Neural crest cell (in vitro differentiated cells): ENCODE data around the gene C12orf60. TPM values are rescaled to one million over a fixed set of nuclear protein-coding genes. Genes with fewer than 3 reads are reported as not detected.

Source experiments
- DNase-seq: peaks from one replicate; pipeline ENCODE4 v3.0.0; 2021; ENCODE audit warnings: low read depth, mixed read lengths, low spot score
- H3K27ac Mint-ChIP-seq: one replicate; pipeline ENCODE4 v1.8.0; 2021; ENCODE audit warnings: mild to moderate bottlenecking, mixed read lengths; ENCODE audit not compliant: unreplicated experiment
- H3K27me3 Mint-ChIP-seq: 2 replicates; pipeline ENCODE4 v1.8.0; 2021; ENCODE audit warnings: low read depth, mild to moderate bottlenecking, mixed read lengths
- H3K36me3 Mint-ChIP-seq: 2 replicates; pipeline ENCODE4 v1.8.0; 2021; ENCODE audit warnings: low read depth, mild to moderate bottlenecking, mixed read lengths
- H3K4me1 Mint-ChIP-seq: 2 replicates; pipeline ENCODE4 v1.8.0; 2021; ENCODE audit warnings: mixed read lengths
- H3K4me3 Mint-ChIP-seq: one replicate; pipeline ENCODE4 v1.8.0; 2021; ENCODE audit warnings: mild to moderate bottlenecking, mixed read lengths
- H3K9me3 Mint-ChIP-seq: 2 replicates; pipeline ENCODE4 v1.8.0; 2021; ENCODE audit warnings: mixed read lengths
- total RNA-seq: library from RNA; stranded (reverse); gene quantifications from 2 replicates; pipeline ENCODE4 v1.2.1, GENCODE V29; 2021
- TF ChIP-seq, protein P1 (sequence below): fragments of 200-600 bp; sonication (generic); conservative IDR thresholded peaks from 2 replicates; pipeline ENCODE4 v1.5.0; 2021; ENCODE audit warnings: antibody characterized with exemption, mild to moderate bottlenecking

C12orf60 gene
- total RNA-seq, 1 donor from 2014 or later = 2.9 TPM

DNA sequence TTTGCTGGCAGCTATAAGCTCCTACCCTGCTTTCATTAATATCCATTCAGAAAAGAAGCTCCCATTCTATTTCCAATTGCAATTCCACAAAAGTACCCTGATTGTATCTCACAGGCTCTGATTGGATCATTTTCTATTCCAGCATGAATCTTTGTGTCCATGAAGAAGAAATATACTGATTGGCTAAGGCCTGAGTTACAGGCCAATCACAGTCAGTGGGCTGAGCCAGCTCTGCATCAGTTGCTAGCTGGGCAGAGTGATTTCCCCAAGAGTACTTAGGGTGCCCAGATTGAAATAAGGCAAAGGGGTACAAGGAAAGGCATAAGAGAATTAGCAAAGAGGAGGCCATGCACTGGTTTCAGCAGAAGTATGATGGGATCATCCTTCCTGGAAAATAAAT, 25.4 kb downstream of the C12orf60 start:
- Mint-ChIP-seq H3K4me3 (no peak overlapping the region), H3K4me1 (peaks cover 1% of the 10 kb centered on the region)

DNA sequence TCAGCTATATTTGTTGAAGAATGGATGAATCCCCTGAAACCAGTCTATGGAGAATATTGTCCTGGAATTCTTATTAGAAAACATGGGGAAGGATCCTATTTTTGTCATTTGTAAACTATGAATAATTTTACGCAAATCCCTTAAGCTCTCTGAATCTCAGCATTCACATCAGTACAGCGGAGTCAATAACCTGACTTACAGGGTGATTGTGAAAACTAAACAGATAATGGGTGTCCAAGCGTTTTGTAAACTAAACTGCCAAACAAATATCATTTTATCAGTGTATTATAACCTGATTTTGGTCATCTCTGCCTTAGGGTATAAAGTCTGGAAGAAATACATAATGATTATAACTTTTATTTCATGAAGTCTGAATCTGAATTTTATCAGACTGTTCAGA, 29.9 kb downstream of the C12orf60 start:
- H3K4me1 Mint-ChIP-seq = peaks cover 12% of the 10 kb centered on the region
- TF ChIP-seq, protein P1, sequence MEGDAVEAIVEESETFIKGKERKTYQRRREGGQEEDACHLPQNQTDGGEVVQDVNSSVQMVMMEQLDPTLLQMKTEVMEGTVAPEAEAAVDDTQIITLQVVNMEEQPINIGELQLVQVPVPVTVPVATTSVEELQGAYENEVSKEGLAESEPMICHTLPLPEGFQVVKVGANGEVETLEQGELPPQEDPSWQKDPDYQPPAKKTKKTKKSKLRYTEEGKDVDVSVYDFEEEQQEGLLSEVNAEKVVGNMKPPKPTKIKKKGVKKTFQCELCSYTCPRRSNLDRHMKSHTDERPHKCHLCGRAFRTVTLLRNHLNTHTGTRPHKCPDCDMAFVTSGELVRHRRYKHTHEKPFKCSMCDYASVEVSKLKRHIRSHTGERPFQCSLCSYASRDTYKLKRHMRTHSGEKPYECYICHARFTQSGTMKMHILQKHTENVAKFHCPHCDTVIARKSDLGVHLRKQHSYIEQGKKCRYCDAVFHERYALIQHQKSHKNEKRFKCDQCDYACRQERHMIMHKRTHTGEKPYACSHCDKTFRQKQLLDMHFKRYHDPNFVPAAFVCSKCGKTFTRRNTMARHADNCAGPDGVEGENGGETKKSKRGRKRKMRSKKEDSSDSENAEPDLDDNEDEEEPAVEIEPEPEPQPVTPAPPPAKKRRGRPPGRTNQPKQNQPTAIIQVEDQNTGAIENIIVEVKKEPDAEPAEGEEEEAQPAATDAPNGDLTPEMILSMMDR = no peak
- no peak overlapping the region for H3K27ac Mint-ChIP-seq
- no peaks in the 10 kb centered on the region for H3K27me3 Mint-ChIP-seq
- H3K4me3 Mint-ChIP-seq = no peak overlapping the region
- no peaks in the 10 kb centered on the region for H3K36me3 Mint-ChIP-seq
- no peak for DNase-seq
- H3K9me3 Mint-ChIP-seq = no peaks in the 10 kb centered on the region

More for the DNA sequence above, 25.4 kb downstream of the C12orf60 start:
- DNase-seq = no peak
- Mint-ChIP-seq H3K27me3 (no peaks in the 10 kb centered on the region), H3K9me3 (no peaks in the 10 kb centered on the region), H3K27ac (no peak overlapping the region), H3K36me3 (no peaks in the 10 kb centered on the region)
- TF ChIP-seq, protein P1 = no peak

DNA sequence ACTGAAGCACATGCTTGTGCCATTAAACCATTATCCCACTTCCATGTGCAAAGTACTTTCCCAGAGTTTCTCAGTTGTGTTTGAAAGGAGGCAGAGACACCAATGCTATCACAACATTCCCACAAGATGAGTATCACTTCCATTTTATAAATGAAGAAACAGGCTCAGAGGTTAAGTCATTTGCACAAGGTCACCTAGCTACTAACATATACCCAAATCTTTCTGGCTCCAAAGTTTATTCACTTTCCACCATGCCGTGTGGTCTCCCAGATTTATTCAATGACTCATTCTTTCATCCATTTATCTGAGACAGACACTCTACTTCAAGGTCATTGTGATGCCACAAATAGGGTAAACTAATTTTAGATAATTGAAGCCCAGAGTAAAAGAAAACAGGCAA, 30.5 kb downstream of the C12orf60 start:
- Mint-ChIP-seq H3K27me3 (no peaks in the 10 kb centered on the region), H3K4me3 (no peak overlapping the region), H3K9me3 (no peaks in the 10 kb centered on the region), H3K4me1 (peaks cover 12% of the 10 kb centered on the region), H3K27ac (no peak overlapping the region), H3K36me3 (no peaks in the 10 kb centered on the region)
- TF ChIP-seq, protein P1 = no peak
- DNase-seq = no peak

DNA sequence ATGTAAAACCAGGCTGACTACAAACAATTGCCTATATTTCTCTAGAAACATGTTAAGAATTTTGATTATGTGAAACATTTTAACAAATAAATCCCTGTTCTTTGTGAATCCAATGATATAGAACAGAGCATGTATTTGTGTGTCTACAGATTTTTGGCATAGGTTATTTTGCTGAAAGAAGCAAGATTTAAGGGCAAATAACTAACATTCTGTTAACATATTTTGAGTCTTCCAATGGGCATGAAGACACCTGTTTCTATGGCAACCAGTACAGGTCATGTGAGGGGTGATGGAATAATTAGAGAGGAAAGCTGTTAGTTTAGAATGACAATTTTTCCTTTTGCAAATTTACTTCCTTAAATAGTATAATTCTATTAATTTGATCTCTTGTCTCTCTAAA, 31.0 kb downstream of the C12orf60 start:
- TF ChIP-seq, protein P1 = no peak
- no peak for DNase-seq
- H3K36me3 Mint-ChIP-seq = no peaks in the 10 kb centered on the region

DNA sequence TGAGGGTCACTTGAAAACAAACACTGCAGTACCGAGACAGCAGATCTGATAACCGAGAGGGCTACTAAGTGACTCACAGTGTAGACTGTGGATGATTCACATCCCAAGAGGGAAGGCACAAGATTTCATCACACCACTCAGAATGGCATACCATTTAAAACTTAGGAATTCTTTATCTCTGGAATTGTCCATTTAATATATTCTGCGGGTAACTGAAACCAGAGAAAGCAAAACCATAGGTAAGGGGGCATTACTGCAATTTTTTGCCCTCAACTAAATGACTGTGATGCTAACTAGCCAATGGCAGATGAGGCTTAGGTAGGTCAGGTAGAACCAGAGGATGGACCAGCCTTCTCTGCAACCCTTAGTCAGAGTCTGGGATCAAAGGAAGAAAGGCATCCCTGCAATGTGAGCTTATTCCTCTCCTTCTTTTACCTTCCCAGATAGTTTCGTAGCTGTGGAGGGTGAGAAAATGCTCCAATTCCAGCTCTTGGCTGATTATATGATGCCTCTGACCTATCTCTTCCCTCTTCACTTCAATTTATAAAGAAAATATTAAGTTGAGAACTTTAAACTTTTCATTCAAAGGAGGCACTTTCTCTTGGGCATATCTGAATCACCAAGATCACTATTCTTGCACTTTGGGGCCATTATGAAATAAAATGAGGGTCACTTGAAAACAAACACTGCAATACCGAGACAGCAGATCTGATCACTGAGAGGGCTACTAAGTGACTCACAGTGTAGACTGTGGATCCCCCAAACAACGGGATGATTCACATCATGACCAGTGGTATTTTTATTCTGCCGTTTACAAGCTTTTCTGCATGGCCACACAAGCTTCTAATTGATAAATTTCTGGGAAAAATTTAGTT, 33.1 kb downstream of the C12orf60 start:
- Mint-ChIP-seq H3K9me3 (no peaks in the 10 kb centered on the region), H3K27ac (no peak overlapping the region), H3K27me3 (no peaks in the 10 kb centered on the region), H3K4me3 (no peak overlapping the region), H3K36me3 (no peaks in the 10 kb centered on the region), H3K4me1 (peaks cover 12% of the 10 kb centered on the region)
- no peak for DNase-seq
- TF ChIP-seq, protein P1 = no peak

More for the DNA sequence above, 31.0 kb downstream of the C12orf60 start:
- peaks cover 12% of the 10 kb centered on the region for H3K4me1 Mint-ChIP-seq
- no peak overlapping the region for H3K4me3 Mint-ChIP-seq
- no peaks in the 10 kb centered on the region for H3K27me3 Mint-ChIP-seq
- no peaks in the 10 kb centered on the region for H3K9me3 Mint-ChIP-seq
- no peak overlapping the region for H3K27ac Mint-ChIP-seq
